Tibial nerve (tissue), 4 donors: ENCODE results near the gene IFNK. TPM values are rescaled to one million over a fixed set of nuclear protein-coding genes. Genes with fewer than 3 reads are reported as not detected.

Experiments
- DNase-seq, 2 donors: peaks; one replicate each; pipeline ENCODE4 v3.0.0-alpha.2; 2019; ENCODE audit warnings: low spot score in 2 of 2
- H3K27ac ChIP-seq, 4 donors: fragments of 200-600 bp; sonication (generic) in 3 of 4; one replicate each; pipeline ENCODE4 v1.5.1; 2017 to 2019; ENCODE audit warnings: mild to moderate bottlenecking in 1 of 4
- H3K27me3 ChIP-seq, 2 donors: fragments of 200-600 bp; sonication (generic) in 1 of 2; one replicate each; pipeline versions ENCODE4 v1.5.1 to v1.6.0; 2017 to 2019
- H3K36me3 ChIP-seq, 3 donors: fragments of 200-600 bp; sonication (generic); one replicate each; pipeline ENCODE4 v1.5.1; 2018 to 2019
- H3K4me1 ChIP-seq, 4 donors: fragments of 200-600 bp; sonication (generic) in 3 of 4; one replicate each; pipeline ENCODE4 v1.5.1; 2017 to 2019
- H3K4me3 ChIP-seq, 4 donors: fragments of 200-600 bp; sonication (generic) in 3 of 4; one replicate each; pipeline ENCODE4 v1.5.1; 2017 to 2019; ENCODE audit warnings: mild to moderate bottlenecking in 1 of 4, moderate library complexity in 1 of 4
- H3K9me3 ChIP-seq, 4 donors: fragments of 200-600 bp; sonication (generic) in 3 of 4; one replicate each; pipeline ENCODE4 v1.5.1; 2017 to 2019
- CTCF ChIP-seq, 5 experiments: fragments of 200-600 bp in 3 of 5; fragments of 450-650 bp in 2 of 5; sonication (generic) in 3 of 5; IDR thresholded peaks; one replicate each; pipeline ENCODE4 v1.5.1; 2016 to 2019; ENCODE audit warnings: antibody characterized with exemption in 5 of 5, mild to moderate bottlenecking in 3 of 5, moderate library complexity in 2 of 5
- EP300 ChIP-seq, 2 donors: sonication (generic); formaldehyde crosslinking; IDR thresholded peaks; one replicate each; pipeline ENCODE4 v1.6.1; 2017; ENCODE audit warnings: antibody characterized with exemption in 2 of 2, mild to moderate bottlenecking in 1 of 2
- POLR2A ChIP-seq, 2 donors: fragments of 450-650 bp; IDR thresholded peaks; one replicate each; pipeline ENCODE4 v1.6.1; 2017; ENCODE audit warnings: antibody characterized with exemption in 2 of 2, mild to moderate bottlenecking in 2 of 2, moderate library complexity in 2 of 2
- WGBS, 2 donors: methylation state at CpG; one replicate each; pipeline ENCODE4 v1.1.5; 2018; 5-methylcytosine and 5-hydroxymethylcytosine counted together
- total RNA-seq, 4 donors: library from RNA; depleted of rRNA; stranded (reverse); fragments of >200 nt; gene quantifications; one replicate each; pipeline ENCODE4 v1.1.0, GENCODE V29; 2016

The IFNK gene, protein sequence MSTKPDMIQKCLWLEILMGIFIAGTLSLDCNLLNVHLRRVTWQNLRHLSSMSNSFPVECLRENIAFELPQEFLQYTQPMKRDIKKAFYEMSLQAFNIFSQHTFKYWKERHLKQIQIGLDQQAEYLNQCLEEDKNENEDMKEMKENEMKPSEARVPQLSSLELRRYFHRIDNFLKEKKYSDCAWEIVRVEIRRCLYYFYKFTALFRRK
- not detected for total RNA-seq

- no peaks in the 10 kb centered on the region for H3K9me3 ChIP-seq
- H3K27me3 ChIP-seq: no peaks in the 10 kb centered on the region
- DNase-seq: no peak
- no peak within 1 kb of the TSS for H3K4me3 ChIP-seq
- no peak within 1 kb of the TSS for H3K27ac ChIP-seq
- WGBS, 2 donors: 94% methylated on average over 2 of the region's 2 CpGs
- H3K36me3 ChIP-seq: no peaks in the 10 kb centered on the region
- H3K4me1 ChIP-seq: peaks cover 0 to 22% (median 4%) of the 10 kb centered on the region in 4 donors
- TF ChIP-seq EP300 (IDR thresholded peaks at IDR 0.05) (no peak), POLR2A (IDR thresholded peaks at IDR 0.05) (no peak), CTCF (IDR thresholded peaks at IDR 0.05) (no peak)
Observed at GRCh38 chr9:27524236-27524635, at the start of gene IFNK. Gene IFNK (plus strand): TSS chr9:27524290. CDS start chr9:27524337, 47 bp downstream.

DNA sequence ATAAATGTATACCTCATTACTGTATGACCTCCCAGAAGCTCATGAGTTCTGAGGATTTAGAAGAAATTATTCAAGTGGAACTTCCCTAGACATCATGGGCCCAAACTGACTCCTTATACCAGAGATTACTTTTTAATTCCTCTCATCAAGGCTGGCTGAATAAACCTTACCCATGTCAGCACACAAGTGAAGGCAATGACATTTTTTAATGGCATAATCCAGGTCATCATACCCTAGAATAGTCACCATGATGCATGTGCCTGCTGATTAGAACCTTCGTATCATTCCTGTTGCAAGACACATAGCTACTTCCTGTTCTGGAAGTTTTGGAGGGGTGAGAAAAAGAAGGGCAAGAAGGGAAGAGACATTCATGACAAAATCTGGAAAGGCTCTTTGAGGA is 49.8 kb upstream of the IFNK start:
- Histone ChIP-seq H3K27ac (no peak overlapping the region), H3K36me3 (no peaks in the 10 kb centered on the region), H3K4me3 (no peak overlapping the region), H3K4me1 (peaks cover 0 to 31% (median 10%) of the 10 kb centered on the region in 4 donors), H3K9me3 (peaks cover 0 to 13% (median 4%) of the 10 kb centered on the region in 4 donors), H3K27me3 (no peaks in the 10 kb centered on the region)
- no peak for DNase-seq
- TF ChIP-seq POLR2A (IDR thresholded peaks at IDR 0.05): no peak
- no peak for TF ChIP-seq CTCF (IDR thresholded peaks at IDR 0.05)
- no peak for TF ChIP-seq EP300 (IDR thresholded peaks at IDR 0.05)
- 85 to 94% methylated on average over 1 of the region's 1 CpG for WGBS, 2 donors

DNA sequence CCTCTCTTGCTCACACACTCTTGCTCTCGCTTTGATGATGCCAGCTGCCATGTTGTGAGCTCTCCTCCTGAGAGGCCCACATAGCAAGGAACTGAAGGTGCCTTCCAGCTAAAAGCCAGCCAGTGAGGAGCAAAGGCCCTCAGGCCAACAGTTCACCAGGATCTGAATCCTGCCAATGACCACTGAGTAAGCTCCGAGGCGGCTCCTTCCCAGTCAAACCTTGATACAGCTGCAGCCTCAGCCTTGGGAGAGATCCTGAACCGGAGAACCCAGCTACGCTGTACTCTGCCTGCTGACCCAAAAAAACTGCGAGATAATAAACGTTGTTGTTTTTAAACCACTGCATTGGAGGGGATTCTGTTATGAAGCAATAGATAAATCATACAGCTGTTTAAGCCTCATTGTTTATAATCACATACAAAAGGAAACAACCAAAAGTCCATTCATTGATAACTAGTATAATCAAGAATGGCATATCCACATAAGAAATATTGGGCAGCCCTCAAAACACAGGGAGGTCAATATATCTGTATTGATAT is 49.0 kb upstream of the IFNK start:
- Histone ChIP-seq H3K4me3 (no peak overlapping the region), H3K4me1 (peaks cover 0 to 31% (median 8%) of the 10 kb centered on the region in 4 donors), H3K27me3 (no peaks in the 10 kb centered on the region), H3K9me3 (peaks cover 0 to 16% (median 4%) of the 10 kb centered on the region in 4 donors), H3K36me3 (no peaks in the 10 kb centered on the region), H3K27ac (no peak overlapping the region)
- 92 to 96% methylated on average over 7 of the region's 7 CpGs for WGBS, 2 donors
- DNase-seq: no peak
- no peak for TF ChIP-seq CTCF (IDR thresholded peaks at IDR 0.05)
- TF ChIP-seq EP300 (IDR thresholded peaks at IDR 0.05): no peak
- no peak for TF ChIP-seq POLR2A (IDR thresholded peaks at IDR 0.05)

- H3K27ac ChIP-seq: no peak overlapping the region
- WGBS, 2 donors: 87 to 89% methylated on average over 6 of the region's 6 CpGs
- H3K36me3 ChIP-seq: no peaks in the 10 kb centered on the region
- peaks cover 0 to 19% (median 6%) of the 10 kb centered on the region in 4 donors for H3K4me1 ChIP-seq
- H3K4me3 ChIP-seq: no peak overlapping the region
- TF ChIP-seq CTCF (IDR thresholded peaks at IDR 0.05) (no peak), EP300 (IDR thresholded peaks at IDR 0.05) (no peak), POLR2A (IDR thresholded peaks at IDR 0.05) (no peak)
- H3K9me3 ChIP-seq: peaks cover 0 to 16% (median 4%) of the 10 kb centered on the region in 4 donors
- no peaks in the 10 kb centered on the region for H3K27me3 ChIP-seq
- no peak for DNase-seq
Observed at GRCh38 chr9:27476870-27477515, 47.1 kb upstream of the IFNK start.

DNA sequence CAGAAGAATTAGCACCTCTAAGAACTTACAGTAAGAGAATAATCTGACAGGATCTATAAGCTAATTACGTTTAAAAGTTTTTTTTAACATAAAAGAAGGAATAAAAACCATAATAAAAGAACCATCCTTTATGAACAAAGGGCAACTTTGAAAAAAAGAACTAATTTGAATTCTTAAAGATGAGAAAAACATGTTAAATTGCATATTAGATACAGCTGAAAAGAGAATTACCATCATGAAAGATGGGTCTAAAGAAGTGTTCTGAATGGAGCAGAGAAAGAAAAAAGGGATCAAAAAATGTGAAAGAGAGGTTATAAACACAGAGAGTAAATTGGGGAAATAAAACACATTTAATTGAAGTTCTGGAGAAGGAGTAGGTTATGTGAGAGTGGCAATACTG is 45.8 kb upstream of the IFNK start:
- WGBS, 2 donors: 94 to 100% methylated on average over 1 of the region's 1 CpG
- no peak for DNase-seq
- TF ChIP-seq EP300 (IDR thresholded peaks at IDR 0.05): no peak
- TF ChIP-seq CTCF (IDR thresholded peaks at IDR 0.05): no peak
- no peak for TF ChIP-seq POLR2A (IDR thresholded peaks at IDR 0.05)
- H3K36me3 ChIP-seq: no peaks in the 10 kb centered on the region
- H3K4me1 ChIP-seq: peaks cover 0 to 6% (median under 1%) of the 10 kb centered on the region in 4 donors
- no peak overlapping the region for H3K27ac ChIP-seq
- peaks cover 0 to 16% (median 4%) of the 10 kb centered on the region in 4 donors for H3K9me3 ChIP-seq
- H3K4me3 ChIP-seq: no peak overlapping the region
- no peaks in the 10 kb centered on the region for H3K27me3 ChIP-seq
